Activated CD4-positive, alpha-beta T cell treated with anti-CD3 and anti-CD28 coated beads, Interleukin-2, amount 50 U/mL, for 24 hours (primary cell): ENCODE results near the gene TMEM82.

Experiments used
- DNase-seq, 2 donors: peaks; one replicate each; pipeline ENCODE4 v3.0.0-alpha.2; 2020; ENCODE audit warnings: low read depth in 1 of 2, low spot score in 1 of 2

TMEM82 gene

DNA sequence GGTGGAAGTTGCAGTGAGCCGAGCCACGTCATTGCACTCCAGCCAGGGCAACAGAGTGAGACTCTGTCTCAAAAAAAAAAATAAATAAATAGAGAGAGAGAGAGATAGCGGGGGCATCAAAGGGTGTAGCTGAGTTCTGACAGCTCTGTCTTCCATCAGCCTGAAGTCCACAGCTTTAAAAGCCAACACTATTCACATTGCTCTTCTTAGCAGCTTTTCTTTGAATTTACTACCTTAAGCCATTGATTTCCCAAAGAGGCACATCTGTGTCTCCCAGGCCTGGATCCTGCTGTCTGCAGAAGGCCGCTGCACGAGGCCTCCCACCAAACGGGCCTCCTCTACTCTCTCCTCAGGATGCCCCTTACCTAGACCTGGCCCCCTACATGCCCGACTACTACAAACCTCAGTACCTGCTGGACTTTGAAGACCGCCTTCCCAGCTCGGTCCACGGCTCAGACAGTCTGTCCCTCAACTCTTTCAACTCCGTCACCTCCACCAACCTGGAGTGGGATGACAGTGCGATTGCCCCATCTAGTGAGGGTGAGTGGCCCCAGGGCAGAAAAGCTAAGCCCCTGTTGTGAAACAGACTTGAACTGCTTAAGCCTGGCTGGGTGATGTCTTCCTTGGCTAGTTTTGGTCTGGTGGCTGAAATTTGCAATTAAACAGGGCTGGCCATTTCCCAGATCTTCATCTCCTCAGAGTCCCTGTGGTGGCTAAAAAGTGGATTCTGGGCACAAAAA, 22.7 kb upstream of the TMEM82 start:
- DNase-seq = no peak

DNA sequence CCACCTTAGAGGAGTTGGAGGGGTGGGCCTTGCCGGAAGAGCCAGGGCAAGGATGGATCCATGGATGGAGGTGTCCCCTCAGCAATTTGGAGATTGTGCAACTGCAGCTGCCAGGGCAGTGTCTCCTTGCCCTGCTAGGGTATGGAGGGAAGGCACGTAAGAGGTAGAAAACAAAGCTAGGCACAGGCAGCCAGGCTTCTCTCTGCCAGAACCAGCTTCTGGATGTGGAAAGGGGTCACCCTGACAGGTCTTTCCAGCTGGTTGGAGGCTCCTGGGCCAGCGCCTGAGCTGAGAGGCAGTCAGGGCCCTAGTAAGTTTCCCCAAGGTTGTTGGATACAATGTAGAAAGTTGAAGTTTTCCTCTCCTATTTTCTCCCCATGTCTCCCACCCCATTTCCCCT, 21.4 kb upstream of the TMEM82 start:
- DNase-seq = no peak

DNA sequence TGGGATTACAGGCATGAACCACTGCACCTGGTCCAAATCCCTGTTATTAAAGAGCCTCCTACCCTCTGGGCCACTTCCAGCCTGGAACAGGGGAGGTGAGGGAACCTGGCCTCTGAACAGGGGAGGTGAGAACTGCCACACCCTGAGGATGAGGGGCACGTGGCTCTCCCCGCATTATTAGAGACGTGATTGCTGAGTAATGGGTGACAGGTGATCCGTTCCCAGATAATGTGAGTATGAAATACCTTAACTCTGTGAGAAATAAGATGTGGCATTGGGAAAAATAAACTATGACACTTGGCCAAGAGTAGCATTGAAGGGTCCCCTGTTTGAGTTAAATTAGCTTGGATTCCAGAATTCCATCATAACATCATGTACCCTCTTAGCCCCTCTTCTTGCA, 19.9 kb upstream of the TMEM82 start:
- no peak for DNase-seq

GRCh38 chr1:15722836-15723532, 19.3 kb upstream of the TMEM82 start:
- no peak for DNase-seq

DNA sequence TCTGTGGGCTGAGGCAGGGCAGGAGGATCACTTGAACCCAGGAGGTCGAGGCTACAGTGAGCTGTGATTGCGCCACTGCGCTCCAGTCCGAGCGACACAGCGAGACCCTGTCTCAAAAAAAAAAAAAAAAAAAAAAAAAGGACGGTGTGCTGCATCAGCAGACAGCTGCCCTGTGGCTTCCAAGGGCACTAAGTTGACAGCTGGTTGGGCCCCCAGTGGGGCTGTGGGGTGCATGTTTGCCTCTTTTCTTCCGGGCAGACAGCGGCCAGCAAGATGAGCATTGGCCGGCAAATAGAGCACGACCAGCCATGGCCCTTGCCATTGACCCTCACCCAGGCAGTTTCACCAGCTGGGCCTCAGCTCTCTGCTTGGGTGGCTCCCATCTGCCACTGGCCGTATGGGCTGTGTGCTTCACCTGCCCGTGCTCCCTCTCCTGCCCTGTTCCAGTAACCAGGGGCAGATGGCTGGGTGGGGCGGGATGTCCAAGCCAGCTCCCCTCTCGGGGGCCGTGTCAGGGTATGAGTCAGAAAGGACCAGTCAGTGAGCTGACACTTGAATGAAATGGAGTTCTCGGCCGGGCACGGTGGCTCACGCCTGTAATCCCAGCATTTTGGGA, 18.6 kb upstream of the TMEM82 start:
- DNase-seq = no peak

GRCh38 chr1:15724949-15725880, 17.1 kb upstream of the TMEM82 start:
- no peak for DNase-seq

DNA sequence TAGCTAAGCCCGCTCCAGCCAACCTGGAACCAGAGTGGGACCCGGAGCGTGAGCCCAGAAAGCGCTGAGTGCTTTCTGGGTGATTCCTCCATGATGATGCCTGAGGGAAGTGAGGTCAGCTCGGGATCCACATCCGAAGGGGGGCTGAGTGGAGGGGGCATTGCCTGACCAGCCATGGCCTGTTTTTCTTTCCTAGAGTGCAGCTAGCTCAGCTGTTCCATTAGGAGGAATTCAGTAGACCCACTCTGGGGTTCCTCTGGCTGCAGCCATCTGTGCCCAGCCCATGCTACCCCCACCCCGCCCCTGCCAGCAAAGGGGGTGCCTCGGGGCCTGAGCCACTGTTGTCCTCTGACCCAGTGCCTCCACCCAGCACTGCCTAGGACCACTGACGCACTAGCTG, 15.8 kb upstream of the TMEM82 start:
- DNase-seq = no peak

DNA sequence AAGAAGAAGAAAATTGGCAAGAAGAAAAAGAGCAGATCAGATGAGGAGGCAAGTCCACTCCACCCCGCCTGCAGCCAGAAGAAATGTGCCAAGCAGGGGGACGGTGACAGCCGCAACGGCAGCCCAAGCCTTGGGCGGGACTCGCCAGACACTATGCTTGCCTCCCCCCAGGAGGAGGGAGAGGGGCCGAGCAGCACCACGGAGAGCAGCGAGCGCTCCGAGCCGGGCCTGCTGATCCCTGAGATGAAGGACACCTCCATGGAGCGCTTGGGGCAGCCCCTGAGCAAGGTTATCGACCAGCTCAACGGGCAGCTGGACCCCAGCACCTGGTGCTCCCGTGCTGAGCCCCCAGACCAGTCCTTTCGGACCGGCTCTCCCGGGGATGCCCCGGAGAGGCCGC, 15.3 kb upstream of the TMEM82 start:
- DNase-seq = no peak

GRCh38 chr1:15727424-15727823, 14.9 kb upstream of the TMEM82 start:
- DNase-seq = no peak

DNA sequence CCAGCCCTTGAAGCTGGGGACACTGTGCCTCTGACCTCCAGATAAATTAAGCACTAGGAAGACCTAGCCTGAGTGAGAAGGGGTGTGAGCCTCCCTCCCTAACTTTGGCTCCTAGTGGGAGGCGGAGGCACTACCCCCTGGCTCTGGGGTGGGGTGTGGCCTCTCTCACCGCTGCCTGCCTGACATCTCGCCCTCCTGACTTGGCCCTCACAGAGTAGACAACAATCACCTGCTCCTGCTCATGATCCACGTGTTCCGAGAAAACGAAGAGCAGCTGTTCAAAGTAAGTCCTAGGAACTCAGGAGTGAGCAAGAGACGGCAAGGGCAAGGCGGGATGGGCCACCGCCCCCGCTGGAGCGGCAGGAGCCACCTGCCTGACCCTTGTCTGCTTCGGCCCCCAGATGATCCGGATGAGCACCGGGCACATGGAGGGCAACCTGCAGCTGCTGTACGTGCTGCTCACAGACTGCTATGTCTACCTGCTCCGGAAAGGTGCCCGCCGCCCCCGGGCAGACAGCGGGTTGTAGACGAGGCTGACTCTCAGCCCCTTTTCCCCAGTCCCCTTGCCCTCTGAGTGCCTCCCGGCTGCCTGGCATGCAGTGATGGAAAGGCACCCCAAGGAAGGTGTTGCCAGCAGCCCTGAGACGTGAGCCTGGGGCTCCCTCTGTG, 14.3 kb upstream of the TMEM82 start:
- DNase-seq = no peak

- no peak for DNase-seq
Measured at GRCh38 chr1:15728937-15729657, 13.2 kb upstream of the TMEM82 start.

DNA sequence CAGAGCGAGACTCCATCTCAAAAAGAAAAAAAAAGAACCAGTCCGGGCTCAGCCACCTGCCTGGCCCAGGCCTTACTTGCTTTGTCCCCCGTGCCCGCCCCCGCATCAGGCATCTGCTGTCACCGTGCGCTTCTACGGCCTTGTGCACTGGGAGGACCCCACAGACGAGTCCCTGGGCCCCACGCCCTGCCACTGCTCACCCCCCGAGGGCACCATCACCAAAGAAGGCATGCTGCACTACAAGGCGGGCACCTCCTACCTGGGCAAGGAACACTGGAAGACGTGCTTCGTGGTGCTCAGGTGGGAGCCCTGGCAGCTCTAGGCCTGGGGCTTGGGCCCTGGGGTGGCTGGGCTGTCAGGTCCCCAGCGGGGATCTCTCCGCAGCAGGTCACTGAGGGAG, 11.9 kb upstream of the TMEM82 start:
- DNase-seq = no peak

DNA sequence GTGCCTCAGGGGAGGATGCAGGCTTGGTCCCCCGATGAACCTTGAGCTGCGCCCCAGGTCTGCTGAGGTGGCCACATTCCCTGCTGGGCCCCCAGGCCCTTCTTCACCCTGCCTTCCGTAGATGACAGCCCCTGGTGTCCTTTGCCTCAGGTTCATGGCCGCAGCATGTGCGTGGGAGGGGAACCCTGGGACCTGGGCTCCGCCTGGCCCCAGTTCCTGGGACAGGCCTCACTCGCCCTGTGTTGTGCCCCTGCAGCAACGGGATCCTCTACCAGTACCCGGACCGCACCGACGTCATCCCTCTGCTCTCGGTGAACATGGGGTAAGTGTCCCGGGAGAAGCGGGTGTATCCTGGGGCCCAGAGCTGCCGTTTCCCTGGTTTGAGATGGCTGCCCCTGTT, 11.4 kb upstream of the TMEM82 start:
- no peak for DNase-seq

DNA sequence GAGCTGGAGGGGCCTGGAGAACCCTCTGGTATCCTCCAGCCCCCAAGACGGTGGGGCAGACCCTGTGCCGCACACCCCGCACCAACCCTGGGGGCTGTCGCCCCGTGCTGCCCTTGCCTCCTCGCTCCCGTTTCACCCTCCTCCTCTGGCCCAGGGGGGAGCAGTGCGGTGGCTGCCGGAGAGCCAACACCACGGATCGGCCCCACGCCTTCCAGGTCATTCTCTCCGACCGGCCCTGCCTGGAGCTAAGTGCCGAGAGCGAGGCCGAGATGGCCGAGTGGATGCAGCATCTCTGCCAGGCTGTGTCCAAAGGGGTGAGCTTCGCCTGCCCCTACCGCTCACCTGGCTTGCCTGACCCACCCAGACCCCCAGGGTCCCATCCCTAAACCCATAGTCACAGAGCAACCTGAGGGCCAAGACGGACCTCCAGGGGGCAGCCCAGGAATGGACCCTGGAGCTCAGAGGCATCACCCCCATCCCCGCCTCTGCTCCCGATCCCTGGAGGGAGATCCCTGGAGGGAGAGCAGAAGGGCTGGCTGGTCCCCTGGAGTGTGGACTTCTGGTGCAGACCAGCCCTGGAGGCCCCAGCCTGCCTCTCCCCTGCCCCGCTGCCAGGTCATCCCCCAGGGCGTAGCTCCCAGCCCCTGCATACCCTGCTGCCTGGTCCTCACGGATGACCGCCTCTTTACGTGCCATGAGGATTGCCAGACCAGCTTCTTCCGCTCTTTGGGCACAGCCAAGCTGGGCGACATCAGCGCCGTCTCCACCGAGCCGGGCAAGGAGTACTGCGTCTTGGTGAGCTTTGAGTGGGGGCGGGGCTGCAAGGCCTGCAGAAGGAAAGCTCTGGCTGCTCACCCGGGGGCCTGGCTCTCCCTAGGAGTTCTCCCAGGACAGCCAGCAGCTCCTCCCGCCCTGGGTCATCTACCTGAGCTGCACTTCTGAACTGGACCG, 10.3 kb upstream of the TMEM82 start:
- no peak for DNase-seq

DNA sequence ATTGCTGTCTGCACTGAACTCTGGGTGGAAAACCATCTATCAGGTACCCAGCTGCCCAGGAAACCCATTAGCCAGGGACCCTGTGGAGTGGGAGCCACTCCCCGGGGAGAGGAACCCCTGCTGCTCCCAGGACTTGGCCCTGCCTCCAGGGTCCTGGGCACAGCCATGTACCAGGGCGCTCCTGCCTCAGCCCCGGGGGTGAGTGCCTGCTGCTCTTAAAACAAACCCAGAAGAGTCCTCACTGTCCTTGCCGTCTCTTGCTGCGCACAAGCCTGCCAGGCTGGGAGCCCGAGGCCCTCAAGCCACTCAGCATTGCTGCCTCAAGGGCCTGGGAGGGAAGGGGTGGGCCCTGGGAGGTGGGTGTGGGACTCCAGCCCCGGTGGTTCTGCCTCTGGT, 9.6 kb upstream of the TMEM82 start:
- no peak for DNase-seq

DNA sequence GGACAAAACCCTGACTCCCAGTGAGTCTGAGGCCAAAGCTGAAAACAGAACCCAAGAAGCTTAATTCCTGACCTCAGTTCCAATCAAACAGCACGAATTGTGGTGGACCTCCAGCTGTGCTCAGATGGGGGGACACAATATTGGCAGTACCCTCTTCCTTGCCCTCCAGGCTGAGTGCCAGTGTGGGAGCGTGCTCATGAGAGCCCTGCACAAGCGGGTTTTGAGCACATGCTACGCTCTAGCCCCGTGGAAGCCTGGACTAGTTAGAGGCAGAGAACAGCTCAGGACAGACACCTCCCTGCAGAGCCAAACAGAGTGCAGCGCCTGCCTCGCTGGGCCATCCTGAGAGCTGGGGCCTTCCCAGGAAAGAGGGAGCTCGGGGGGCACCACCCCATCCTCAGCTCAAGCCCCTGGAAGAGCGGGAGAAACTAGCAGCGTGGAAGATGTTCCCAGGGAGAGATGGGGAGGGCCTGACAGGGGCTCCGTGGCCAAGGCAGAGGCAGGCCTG, 9.0 kb upstream of the TMEM82 start:
- no peak for DNase-seq

DNA sequence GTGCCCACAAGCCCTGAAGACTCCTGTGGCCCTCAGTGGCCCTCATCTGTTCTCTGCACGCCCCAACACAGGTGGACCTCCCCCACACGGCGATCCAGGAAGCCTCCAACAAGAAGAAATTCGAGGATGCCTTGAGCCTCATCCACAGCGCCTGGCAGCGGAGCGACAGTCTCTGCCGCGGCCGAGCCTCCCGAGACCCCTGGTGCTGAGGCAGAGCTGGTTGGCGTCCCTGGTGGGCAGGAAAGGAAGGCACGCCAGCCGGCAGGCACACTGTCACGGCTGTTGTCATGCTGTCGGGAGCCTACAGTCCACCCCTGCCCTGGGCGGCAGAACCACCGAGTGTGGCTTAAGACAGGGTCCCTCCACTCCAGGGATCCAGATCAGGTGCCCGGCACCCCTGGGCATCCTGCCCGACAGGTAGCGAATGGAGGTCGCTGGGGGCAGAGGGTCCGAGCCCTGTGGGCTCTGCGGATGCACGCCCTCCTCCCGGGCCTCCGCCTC, 8.5 kb upstream of the TMEM82 start:
- no peak for DNase-seq

DNA sequence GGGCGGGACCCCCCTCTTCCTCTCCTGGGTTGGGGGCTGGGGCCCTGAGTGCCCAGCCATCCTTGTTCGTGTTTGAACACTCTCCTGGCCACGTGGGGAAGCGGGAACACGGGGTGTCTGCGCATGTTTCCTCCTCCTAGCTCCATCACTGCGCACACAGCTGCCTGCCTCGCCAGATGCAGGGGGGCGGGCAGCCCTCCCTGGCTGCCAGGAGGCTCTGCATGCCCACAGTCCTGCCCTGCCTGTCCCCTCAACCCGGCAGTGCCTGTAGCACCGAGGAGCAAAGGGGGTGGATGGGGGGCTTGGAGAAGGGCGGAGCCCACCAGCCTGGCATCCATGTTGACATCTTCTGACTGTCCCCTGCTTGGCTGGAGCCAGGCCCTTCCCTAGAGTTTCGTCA, 8.0 kb upstream of the TMEM82 start:
- DNase-seq = no peak

- DNase-seq = no peak
Measured at GRCh38 chr1:15734901-15735300, 7.4 kb upstream of the TMEM82 start.
